CD4-positive, alpha-beta T cell (primary cell): ENCODE measurements around the gene ZBTB7A. TPM values are rescaled to one million over a fixed set of nuclear protein-coding genes. Genes with fewer than 3 reads are reported as not detected.

Experiments used
- ATAC-seq: fragments of 200-7000 bp; cut with Tn5 transposase; one replicate; pipeline ENCODE4 v1.10.0; 2022; ENCODE audit warnings: mild to moderate bottlenecking; ENCODE audit not compliant: poor library complexity
- CTCF ChIA-PET: fragments of 350-600 bp; sonication (Branson Sonifier 250); formaldehyde crosslinking; loops from one replicate; lab custom pipeline; 2021; ENCODE audit warnings: antibody characterized with exemption, inconsistent platforms; lab: Charles Lee
- POLR2A ChIA-PET: fragments of 350-600 bp; sonication (Branson Sonifier 250); formaldehyde crosslinking; loops from one replicate; lab custom pipeline; 2021; ENCODE audit warnings: antibody characterized with exemption, inconsistent platforms; lab: Charles Lee
- DNase-seq, 14 experiments: peaks; one replicate each; pipeline ENCODE4 v3.0.0-alpha.2; 2013 to 2020; ENCODE audit warnings: mixed read lengths in 2 of 14
- H3K27ac ChIP-seq, 2 donors: one replicate each; pipeline versions ENCODE4 v1.5.1 to v1.7.0; 2013; ENCODE audit warnings: low read length in 2 of 2, low read depth in 1 of 2, mild to moderate bottlenecking in 1 of 2
- H3K27me3 ChIP-seq, 2 experiments: 1 replicate in 1 of 2; 2 replicates in 1 of 2; pipeline versions ENCODE4 v1.6.1 to v1.7.0; 2013; ENCODE audit warnings: low read length in 2 of 2, control low read depth in 1 of 2, mild to moderate bottlenecking in 1 of 2, moderate library complexity in 1 of 2; ENCODE audit not compliant: insufficient read depth in 2 of 2, control insufficient read depth in 1 of 2
- H3K36me3 ChIP-seq: one replicate; pipeline ENCODE4 v1.6.1; 2013; ENCODE audit warnings: low read length, control low read depth; ENCODE audit not compliant: insufficient read depth
- H3K4me1 ChIP-seq: one replicate; pipeline ENCODE4 v1.6.1; 2013; ENCODE audit warnings: low read length, control low read depth; ENCODE audit not compliant: insufficient read depth
- H3K4me3 ChIP-seq: one replicate; pipeline ENCODE4 v1.5.1; 2013; ENCODE audit warnings: mild to moderate bottlenecking, low read length, moderate library complexity
- H3K9me3 ChIP-seq, 2 experiments: 1 replicate in 1 of 2; 2 replicates in 1 of 2; pipeline versions ENCODE4 v1.6.1 to v1.7.0; 2013; ENCODE audit warnings: low read length in 2 of 2, mild to moderate bottlenecking in 2 of 2, control low read depth in 1 of 2, moderate library complexity in 1 of 2; ENCODE audit not compliant: control insufficient read depth in 1 of 2, insufficient read depth in 1 of 2
- H3K27ac Mint-ChIP-seq: one replicate; pipeline ENCODE4 v1.8.0; 2020; ENCODE audit warnings: mixed read lengths
- H3K27me3 Mint-ChIP-seq: one replicate; pipeline ENCODE4 v1.8.0; 2021; ENCODE audit warnings: mixed read lengths
- H3K36me3 Mint-ChIP-seq: one replicate; pipeline ENCODE4 v1.8.0; 2021; ENCODE audit warnings: low read depth, mixed read lengths
- H3K4me1 Mint-ChIP-seq: one replicate; pipeline ENCODE4 v1.8.0; 2021; ENCODE audit warnings: low read depth, mixed read lengths
- H3K4me3 Mint-ChIP-seq: one replicate; pipeline ENCODE4 v1.8.0; 2020; ENCODE audit warnings: mild to moderate bottlenecking, mixed read lengths
- H3K9me3 Mint-ChIP-seq: one replicate; pipeline ENCODE4 v1.8.0; 2020; ENCODE audit warnings: mixed read lengths
- intact Hi-C, 2 experiments: fragments of 100-400 bp; cut with DNase I in 1 of 2; cut with micrococcal nuclease in 1 of 2; formaldehyde crosslinking; loops; one replicate each; pipeline versions ENCODE4 v1.15.1 to v1.9.0; 2023 to 2025; cut with DNase I, micrococcal nuclease
- total RNA-seq, 174 experiments: library from RNA in 2 of 174; stranded (reverse) in 2 of 174; gene quantifications; one replicate each; pipeline ENCODE4 v1.2.3 and lab custom pipeline; 2021 to 2026
- TF ChIP-seq, protein P1 (sequence below): fragments of 200-600 bp; IDR thresholded peaks from one replicate; pipeline ENCODE4 v1.8.0; 2022; ENCODE audit warnings: antibody characterized with exemption, mild to moderate bottlenecking

Gene ZBTB7A
- total RNA-seq, 2 experiments from 2014 or later, result 44.2 to 47.2 TPM

DNA sequence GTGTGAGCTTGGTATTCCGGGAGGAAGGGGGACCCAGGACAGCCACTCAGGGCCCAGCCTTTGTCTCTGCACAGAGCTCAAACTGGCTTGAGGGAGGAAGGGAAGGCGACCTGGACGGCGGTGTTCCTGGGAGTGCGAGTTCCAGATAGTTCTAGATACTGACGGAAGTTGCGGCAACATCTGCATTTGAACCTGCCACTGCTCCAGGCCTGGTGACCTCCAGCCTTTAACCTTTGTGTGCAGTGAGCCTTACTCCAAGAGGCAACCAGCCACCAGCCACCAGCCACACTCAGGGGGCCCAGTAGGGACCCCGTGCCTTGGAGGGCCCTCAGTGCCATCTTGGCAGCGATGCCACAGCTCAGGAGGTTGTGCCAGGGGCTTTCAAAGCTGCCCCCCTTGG lies 15.5 kb upstream of the ZBTB7A start:
- Mint-ChIP-seq H3K4me1 (peaks cover 43% of the 10 kb centered on the region), H3K27me3 (no peaks in the 10 kb centered on the region), H3K4me3 (no peak overlapping the region), H3K9me3 (no peaks in the 10 kb centered on the region), H3K27ac (no peak overlapping the region), H3K36me3 (no peaks in the 10 kb centered on the region)
- no peaks in the 10 kb centered on the region for H3K9me3 ChIP-seq
- H3K27ac ChIP-seq, result no peak overlapping the region
- H3K27me3 ChIP-seq, result no peaks in the 10 kb centered on the region
- ATAC-seq (no peak), DNase-seq (no peak)
- H3K36me3 ChIP-seq, result no peaks in the 10 kb centered on the region
- no peak overlapping the region for H3K4me3 ChIP-seq
- TF ChIP-seq, protein P1, sequence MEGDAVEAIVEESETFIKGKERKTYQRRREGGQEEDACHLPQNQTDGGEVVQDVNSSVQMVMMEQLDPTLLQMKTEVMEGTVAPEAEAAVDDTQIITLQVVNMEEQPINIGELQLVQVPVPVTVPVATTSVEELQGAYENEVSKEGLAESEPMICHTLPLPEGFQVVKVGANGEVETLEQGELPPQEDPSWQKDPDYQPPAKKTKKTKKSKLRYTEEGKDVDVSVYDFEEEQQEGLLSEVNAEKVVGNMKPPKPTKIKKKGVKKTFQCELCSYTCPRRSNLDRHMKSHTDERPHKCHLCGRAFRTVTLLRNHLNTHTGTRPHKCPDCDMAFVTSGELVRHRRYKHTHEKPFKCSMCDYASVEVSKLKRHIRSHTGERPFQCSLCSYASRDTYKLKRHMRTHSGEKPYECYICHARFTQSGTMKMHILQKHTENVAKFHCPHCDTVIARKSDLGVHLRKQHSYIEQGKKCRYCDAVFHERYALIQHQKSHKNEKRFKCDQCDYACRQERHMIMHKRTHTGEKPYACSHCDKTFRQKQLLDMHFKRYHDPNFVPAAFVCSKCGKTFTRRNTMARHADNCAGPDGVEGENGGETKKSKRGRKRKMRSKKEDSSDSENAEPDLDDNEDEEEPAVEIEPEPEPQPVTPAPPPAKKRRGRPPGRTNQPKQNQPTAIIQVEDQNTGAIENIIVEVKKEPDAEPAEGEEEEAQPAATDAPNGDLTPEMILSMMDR, result no peak
- H3K4me1 ChIP-seq, result peaks cover 83% of the 10 kb centered on the region
- intact Hi-C loops, result no loop called here
- ChIA-PET CTCF (no interaction called here), POLR2A (interaction anchor here (1.6 kb wide), 1 partner anchor 16 kb away, joined by 5 read pairs; the partner anchor contains the start of gene ZBTB7A)

DNA sequence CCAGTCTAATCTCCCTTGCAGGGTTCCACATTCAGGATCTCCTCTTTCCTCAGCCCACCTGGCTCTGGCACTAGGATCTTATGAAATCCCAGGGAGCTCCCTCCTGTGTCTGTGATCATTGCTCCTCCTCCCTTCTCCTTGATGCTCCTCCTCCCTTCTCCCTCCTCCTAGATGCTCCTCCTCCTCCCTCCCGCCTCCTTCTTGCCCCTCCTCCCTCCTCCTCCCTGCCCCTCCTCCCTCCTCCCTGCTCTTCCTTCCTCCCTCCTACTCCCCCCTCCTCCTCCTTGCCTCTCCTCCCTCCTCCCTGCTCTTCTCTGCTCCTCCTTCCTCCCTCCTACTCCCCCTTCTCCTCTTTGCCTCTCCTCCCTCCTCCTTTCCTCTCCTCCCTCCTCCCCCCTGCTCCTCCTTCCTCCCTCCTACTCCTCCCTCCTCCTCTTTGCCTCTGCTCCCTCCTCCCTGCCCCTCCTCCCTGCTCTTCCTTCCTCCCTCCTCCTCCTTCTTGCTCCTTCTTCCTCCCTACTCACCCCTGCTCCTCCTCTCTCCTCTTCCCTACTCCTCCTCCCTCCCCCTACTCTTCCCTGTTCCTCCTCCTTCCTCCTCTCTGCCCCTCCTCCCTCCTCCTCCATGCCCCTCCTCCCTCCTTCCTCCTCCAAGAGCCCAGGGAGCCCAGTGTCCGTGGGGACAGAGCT lies 14.9 kb upstream of the ZBTB7A start:
- Mint-ChIP-seq H3K27me3 (no peaks in the 10 kb centered on the region), H3K27ac (no peak overlapping the region), H3K9me3 (no peaks in the 10 kb centered on the region), H3K4me1 (peaks cover 45% of the 10 kb centered on the region), H3K4me3 (no peak overlapping the region), H3K36me3 (no peaks in the 10 kb centered on the region)
- DNase-seq, result peak in 1 of 14 experiments; percentile 20
- ChIA-PET POLR2A (interaction anchor here (1.0 to 1.6 kb wide), 3 partner anchors 8 to 23 kb away, joined by 3 to 5 read pairs (median 4); partner anchors contain the start of gene ZBTB7A), CTCF (no interaction called here)
- Histone ChIP-seq H3K27me3 (no peaks in the 10 kb centered on the region), H3K4me3 (no peak overlapping the region), H3K9me3 (no peaks in the 10 kb centered on the region), H3K27ac (no peak overlapping the region), H3K36me3 (no peaks in the 10 kb centered on the region), H3K4me1 (peaks cover 82% of the 10 kb centered on the region)
- intact Hi-C loops, result no loop called here
- TF ChIP-seq, protein P1, result no peak
- ATAC-seq, result no peak

DNA sequence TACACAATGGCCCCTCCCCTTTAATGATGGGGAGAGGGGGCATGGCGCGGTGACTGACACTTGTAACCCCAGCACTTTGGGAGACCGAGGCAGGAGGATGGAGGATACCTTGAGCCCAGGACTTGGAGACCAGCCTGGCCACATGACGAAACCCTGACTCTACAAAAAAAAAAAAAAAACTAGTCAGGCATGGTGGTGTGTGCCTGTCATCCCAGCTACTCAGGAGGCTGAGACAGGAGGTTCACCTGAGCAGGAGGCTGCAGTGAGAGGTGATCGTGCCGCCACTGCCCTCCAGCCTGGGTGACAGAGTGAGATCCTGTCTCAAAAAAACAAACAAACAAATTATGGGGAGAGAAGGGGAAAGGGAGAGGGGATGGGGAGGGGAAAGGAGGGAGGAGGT lies 13.8 kb upstream of the ZBTB7A start:
- no peak overlapping the region for H3K4me3 ChIP-seq
- CTCF ChIA-PET, result no interaction called here
- Mint-ChIP-seq H3K4me1 (peaks cover 37% of the 10 kb centered on the region), H3K27me3 (no peaks in the 10 kb centered on the region), H3K9me3 (no peaks in the 10 kb centered on the region), H3K27ac (no peak overlapping the region), H3K4me3 (no peak overlapping the region), H3K36me3 (no peaks in the 10 kb centered on the region)
- no peak for ATAC-seq
- no peak for DNase-seq
- H3K9me3 ChIP-seq, result no peaks in the 10 kb centered on the region
- no peaks in the 10 kb centered on the region for H3K36me3 ChIP-seq
- H3K27ac ChIP-seq, result no peak overlapping the region
- POLR2A ChIA-PET, result interaction anchor here (1.0 to 1.7 kb wide), 2 partner anchors 14 to 24 kb away, joined by 4 to 5 read pairs; partner anchors contain the start of gene ZBTB7A
- TF ChIP-seq, protein P1, result no peak
- H3K27me3 ChIP-seq, result no peaks in the 10 kb centered on the region
- peaks cover 72% of the 10 kb centered on the region for H3K4me1 ChIP-seq
- intact Hi-C loops, result no loop called here
